Heart right ventricle (tissue), 16 donors: ENCODE measurements around the gene GZMA. TPM values are rescaled to one million over a fixed set of nuclear protein-coding genes. Genes with fewer than 3 reads are reported as not detected.
A peak's percentile ranks its signal among the peaks of the same experiment; 100 is the strongest.

Experiments used
- ATAC-seq, 8 donors: fragments of 200-7000 bp; cut with Tn5 transposase; one replicate each; pipeline ENCODE4 v1.9.1; 2020; ENCODE audit warnings: mild to moderate bottlenecking in 8 of 8, moderate library complexity in 8 of 8, moderate number of reproducible peaks in 1 of 8
- DNase-seq, 2 donors: peaks; one replicate each; pipeline ENCODE4 v3.0.0-alpha.2; 2020
- H3K27ac ChIP-seq, 10 donors: fragments of 200-600 bp; sonication (generic) in 2 of 10; one replicate each; pipeline versions ENCODE4 v1.5.0 to v1.8.0; 2020 to 2022; ENCODE audit warnings: mild to moderate bottlenecking in 3 of 10
- H3K27me3 ChIP-seq, 7 donors: fragments of 200-600 bp; one replicate each; pipeline ENCODE4 v1.8.0; 2021 to 2022; ENCODE audit warnings: mild to moderate bottlenecking in 2 of 7
- H3K36me3 ChIP-seq, 9 donors: fragments of 200-600 bp; sonication (generic) in 1 of 9; one replicate each; pipeline versions ENCODE4 v1.5.0 to v1.8.0; 2020 to 2022; ENCODE audit warnings: mild to moderate bottlenecking in 2 of 9
- H3K4me1 ChIP-seq, 9 donors: fragments of 200-600 bp; sonication (generic) in 1 of 9; one replicate each; pipeline versions ENCODE4 v1.5.0 to v1.8.0; 2020 to 2022; ENCODE audit warnings: mild to moderate bottlenecking in 4 of 9
- H3K4me3 ChIP-seq, 10 donors: fragments of 200-600 bp; sonication (generic) in 2 of 10; one replicate each; pipeline versions ENCODE4 v1.5.0 to v1.8.0; 2020 to 2022; ENCODE audit warnings: mild to moderate bottlenecking in 7 of 10, moderate library complexity in 2 of 10
- H3K9me3 ChIP-seq, 11 donors: fragments of 200-600 bp in 10 of 11; sonication (generic) in 2 of 11; one replicate each; pipeline versions ENCODE4 v1.5.0 to v1.8.0; 2013 to 2022; ENCODE audit warnings: mild to moderate bottlenecking in 2 of 11, control low read depth in 1 of 11, moderate library complexity in 1 of 11
- WGBS, 2 donors: extraction: QIAGEN DNeasy Blood & Tissue Kit; methylation state at CpG; one replicate each; pipeline ENCODE4 v1.1.7; 2013; ENCODE audit warnings: inconsistent platforms in 1 of 2; 5-methylcytosine and 5-hydroxymethylcytosine counted together
- intact Hi-C, 10 donors: fragments of 100-400 bp; cut with DNase I; formaldehyde crosslinking; loops; one replicate each; pipeline versions ENCODE4 v1.11.1 to v1.14.2; 2022
- polyA plus RNA-seq, 2 donors: library from polyadenylated mRNA; stranded (reverse); fragments of 200-250 nt; gene quantifications; one replicate each; pipeline ENCODE4 v1.2.3, GENCODE V29; 2013
- total RNA-seq, 10 donors: library from RNA; stranded (reverse); fragmentation: NEBNext Ultra II Directional in 3 of 10; extraction: Animal tissue kit (Norgen Biotek cat#: 25700) in 3 of 10; gene quantifications; one replicate each; pipeline versions ENCODE4 v1.2.1 to v1.2.4, GENCODE V29; 2021 to 2023
- TF ChIP-seq, protein P1 (sequence below), 9 donors: fragments of 200-600 bp; sonication (generic) in 2 of 9; IDR thresholded peaks; one replicate each; pipeline versions ENCODE4 v1.5.0 to v1.8.0; 2021 to 2022; ENCODE audit warnings: antibody characterized with exemption in 9 of 9, mild to moderate bottlenecking in 5 of 9, moderate library complexity in 1 of 9
- donor health status: Arrhythmogenic right ventricular cardiomyopathy.
- donor health status: ischemic (EF 13 %, LVEDD 7.1; RV severe dilation, severe dysfunction).
- donor health status: healthy with polysubstance abuse.
- donor health status: DM: no; HTN: yes; CAD: no.
- donor health status: DM: no; HTN: no; CAD: no.
- donor health status: ischemic (EF 25% LVEDD 6.9; RV normal size, moderate dysfunction).
- donor health status: ischemic (EF 25% LVEDD 5.7; RV mildly dilated, moderate dysfunction).
- donor health status: healthy.
- donor health status: DM: yes; HTN: yes; CAD: no.
- donor health status: Ischemic cardiomyopathy.
- donor health status: ischemic (EF 35%, LVEDD 5.7; RV mildly dilated, moderate dysfunction).
- donor health status: nonischemic (EF 11% LVEDD 7.7; RV severe dilation, severe dysfunction).
- donor health status: DM: yes; HTN: yes; CAD: no.
- donor health status: PGD.
- donor health status: ischemic (EF 29% LVEDD 5.4; RV normal size, mild dysfunction).
- donor health status: nonischemic (EF 23%, LVEDD 6.1; RV moderate dilation, normal function).

Gene GZMA
- total and polyA plus RNA-seq, 12 donors, result 0.26 to 13.2 (median 0.78) TPM; not detected in 2

DNA sequence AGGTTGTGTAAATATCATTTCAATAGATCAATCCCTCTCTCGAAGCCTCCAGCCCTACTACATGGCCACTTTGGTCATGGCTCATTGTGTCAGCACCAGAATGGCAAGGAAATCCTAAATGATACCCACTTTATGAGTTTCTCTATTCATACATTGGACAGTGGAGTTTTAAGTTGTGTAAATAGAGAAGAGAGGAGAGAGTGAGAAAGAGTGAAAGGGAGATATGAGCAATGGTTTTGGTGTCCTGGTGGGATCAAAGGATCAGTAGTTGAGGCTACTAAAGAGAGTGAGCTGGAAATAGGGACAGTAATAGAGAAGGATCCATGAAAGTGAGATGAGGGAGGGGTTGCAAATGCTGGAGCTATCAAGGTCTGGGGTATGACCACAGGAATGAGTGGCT, 31.5 kb upstream of the GZMA start:
- peaks cover 0 to 3% (median 0%) of the 10 kb centered on the region in 9 donors for H3K4me1 ChIP-seq
- no peaks in the 10 kb centered on the region for H3K27me3 ChIP-seq
- H3K27ac ChIP-seq, result no peak overlapping the region
- no peaks in the 10 kb centered on the region for H3K9me3 ChIP-seq
- H3K4me3 ChIP-seq, result no peak overlapping the region
- H3K36me3 ChIP-seq, result no peaks in the 10 kb centered on the region
- ATAC-seq (no peak), DNase-seq (no peak)
- TF ChIP-seq, protein P1, sequence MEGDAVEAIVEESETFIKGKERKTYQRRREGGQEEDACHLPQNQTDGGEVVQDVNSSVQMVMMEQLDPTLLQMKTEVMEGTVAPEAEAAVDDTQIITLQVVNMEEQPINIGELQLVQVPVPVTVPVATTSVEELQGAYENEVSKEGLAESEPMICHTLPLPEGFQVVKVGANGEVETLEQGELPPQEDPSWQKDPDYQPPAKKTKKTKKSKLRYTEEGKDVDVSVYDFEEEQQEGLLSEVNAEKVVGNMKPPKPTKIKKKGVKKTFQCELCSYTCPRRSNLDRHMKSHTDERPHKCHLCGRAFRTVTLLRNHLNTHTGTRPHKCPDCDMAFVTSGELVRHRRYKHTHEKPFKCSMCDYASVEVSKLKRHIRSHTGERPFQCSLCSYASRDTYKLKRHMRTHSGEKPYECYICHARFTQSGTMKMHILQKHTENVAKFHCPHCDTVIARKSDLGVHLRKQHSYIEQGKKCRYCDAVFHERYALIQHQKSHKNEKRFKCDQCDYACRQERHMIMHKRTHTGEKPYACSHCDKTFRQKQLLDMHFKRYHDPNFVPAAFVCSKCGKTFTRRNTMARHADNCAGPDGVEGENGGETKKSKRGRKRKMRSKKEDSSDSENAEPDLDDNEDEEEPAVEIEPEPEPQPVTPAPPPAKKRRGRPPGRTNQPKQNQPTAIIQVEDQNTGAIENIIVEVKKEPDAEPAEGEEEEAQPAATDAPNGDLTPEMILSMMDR (IDR thresholded peaks at IDR 0.05), result no peak
- intact Hi-C loops, result no loop called here
- 88 to 95% methylated on average over 1 of the region's 1 CpG for WGBS, 2 donors

DNA sequence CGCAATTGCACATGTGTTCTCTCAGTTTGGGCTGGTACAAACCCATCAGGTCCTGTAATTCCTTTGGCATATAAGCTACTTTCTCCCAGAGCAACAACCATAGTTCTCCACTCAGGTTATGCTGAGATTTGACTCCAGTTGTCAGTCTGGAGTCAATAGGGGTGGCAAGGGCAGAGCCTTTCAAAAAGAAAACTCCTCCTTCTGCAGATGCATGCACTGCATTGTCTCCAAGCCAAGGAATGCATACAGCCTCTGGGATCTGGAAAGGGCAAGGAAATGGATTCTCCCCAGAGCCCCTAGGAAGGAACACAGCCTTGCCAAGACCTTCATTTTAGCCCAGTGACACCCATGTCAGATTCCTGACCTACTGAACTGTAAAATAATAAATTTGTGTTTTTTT, 31.0 kb upstream of the GZMA start:
- 76 to 82% methylated on average over 1 of the region's 1 CpG for WGBS, 2 donors
- H3K27ac ChIP-seq, result no peak overlapping the region
- intact Hi-C loops, result no loop called here
- peaks cover 0 to 3% (median 0%) of the 10 kb centered on the region in 9 donors for H3K4me1 ChIP-seq
- TF ChIP-seq, protein P1 (IDR thresholded peaks at IDR 0.05), result no peak
- no peak for DNase-seq
- H3K9me3 ChIP-seq, result no peaks in the 10 kb centered on the region
- no peak for ATAC-seq
- no peak overlapping the region for H3K4me3 ChIP-seq
- H3K36me3 ChIP-seq, result no peaks in the 10 kb centered on the region
- no peaks in the 10 kb centered on the region for H3K27me3 ChIP-seq

DNA sequence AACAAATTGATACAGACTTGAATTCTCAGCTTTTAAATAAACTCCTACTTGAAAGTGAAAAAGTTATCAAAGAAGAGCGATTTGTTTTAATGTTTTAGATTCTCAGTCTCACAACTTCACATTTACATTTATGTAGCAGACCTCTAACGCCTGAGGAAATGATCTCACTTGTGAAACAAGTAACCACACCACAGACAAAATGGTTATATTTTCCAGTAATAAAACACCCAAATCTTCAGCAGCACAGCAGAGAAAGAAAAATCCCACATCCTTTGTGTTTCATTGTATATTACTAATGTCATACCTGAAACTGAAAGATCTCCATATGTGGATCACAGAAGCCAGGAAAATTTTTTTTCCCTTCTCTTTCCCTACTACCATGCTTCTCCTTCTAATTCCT, 29.8 kb upstream of the GZMA start:
- intact Hi-C loops, result no loop called here
- WGBS, 2 donors, result 60 to 62% methylated on average over 2 of the region's 2 CpGs
- Histone ChIP-seq H3K27me3 (no peaks in the 10 kb centered on the region), H3K36me3 (no peaks in the 10 kb centered on the region), H3K4me1 (peaks cover 0 to 3% (median 0%) of the 10 kb centered on the region in 9 donors), H3K4me3 (no peak overlapping the region), H3K9me3 (no peaks in the 10 kb centered on the region), H3K27ac (peak overlapping the region in 1 of 10 donors; percentile 66)
- ATAC-seq (no peak), DNase-seq (no peak)
- TF ChIP-seq, protein P1 (IDR thresholded peaks at IDR 0.05), result no peak

DNA sequence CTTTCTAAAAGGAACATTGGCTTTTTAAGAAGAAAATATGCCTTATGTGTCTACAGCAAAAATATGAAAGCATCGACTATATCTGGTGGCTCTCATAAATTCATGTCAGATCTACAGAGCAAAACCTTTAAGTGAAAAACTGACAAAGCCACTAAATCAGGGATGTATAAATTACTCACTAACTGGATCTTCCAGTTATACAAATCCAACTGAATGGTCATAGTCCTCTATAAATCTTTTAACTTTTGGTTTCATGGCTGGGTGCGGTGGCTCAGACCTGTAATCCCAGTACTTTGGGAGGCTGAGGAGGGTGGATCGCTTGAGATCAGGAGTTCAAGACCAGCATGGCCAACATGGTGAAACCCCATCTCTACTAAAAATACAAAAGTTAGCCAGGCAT, 29.2 kb upstream of the GZMA start:
- no peak for ATAC-seq
- 96 to 97% methylated on average over 3 of the region's 3 CpGs for whole genome bisulfite sequencing, 2 donors

More for the DNA sequence above, 29.2 kb upstream of the GZMA start:
- TF ChIP-seq, protein P1 (IDR thresholded peaks at IDR 0.05), result no peak
- DNase-seq, result no peak
- H3K4me1 ChIP-seq, result peaks cover 0 to 3% (median 0%) of the 10 kb centered on the region in 9 donors
- H3K27me3 ChIP-seq, result no peaks in the 10 kb centered on the region
- H3K27ac ChIP-seq, result peak overlapping the region in 1 of 10 donors; percentile 66
- H3K4me3 ChIP-seq, result no peak overlapping the region
- intact Hi-C loops, result no loop called here
- H3K9me3 ChIP-seq, result no peaks in the 10 kb centered on the region
- no peaks in the 10 kb centered on the region for H3K36me3 ChIP-seq
